Activated CD4-positive, alpha-beta T cell treated with anti-CD3 and anti-CD28 coated beads, Interleukin-2, Interleukin-6, amounts not matched to agents 100 ng/mL and 50 ng/mL, durations not matched to agents 16 hours and 8 hours (primary cell): ENCODE results near the gene ANAPC13.
A peak's percentile ranks its signal among the peaks of the same experiment; 100 is the strongest.

Experiments
- DNase-seq: peaks from one replicate; pipeline ENCODE4 v3.0.0-alpha.2; 2020

The ANAPC13 gene

GRCh38 chr3:134485718-134486576 is at the start of gene ANAPC13, which contains the start of gene CEP63:
Gene ANAPC13, minus strand, starts transcription at chr3:134485985. Its CDS starts 3,081 bp downstream, at chr3:134482904.
Gene CEP63, plus strand, starts transcription at chr3:134486057. Its CDS starts 9,264 bp downstream, at chr3:134495321.
- DNase-seq = peak; percentile 96

- DNase-seq = no peak
These were observed 49.6 kb upstream of the ANAPC13 start for GRCh38 chr3:134535186-134535970.

- no peak for DNase-seq
These were observed 47.7 kb upstream of the ANAPC13 start for GRCh38 chr3:134533493-134533892.

- DNase-seq = no peak
These were observed 41.9 kb upstream of the ANAPC13 start for GRCh38 chr3:134527538-134528186.

GRCh38 chr3:134527037-134527436 is 41.3 kb upstream of the ANAPC13 start:
- DNase-seq = no peak

GRCh38 chr3:134526319-134526718 is 40.5 kb upstream of the ANAPC13 start:
- DNase-seq = no peak

GRCh38 chr3:134525293-134525692 is 39.5 kb upstream of the ANAPC13 start:
- DNase-seq = no peak

GRCh38 chr3:134522541-134522940 is 36.8 kb upstream of the ANAPC13 start:
- no peak for DNase-seq

GRCh38 chr3:134517791-134518190 is 32.0 kb upstream of the ANAPC13 start:
- DNase-seq = no peak

- DNase-seq = no peak
These were observed 31.1 kb upstream of the ANAPC13 start for GRCh38 chr3:134516905-134517304.

GRCh38 chr3:134511500-134511899 is 25.7 kb upstream of the ANAPC13 start:
- no peak for DNase-seq

GRCh38 chr3:134505485-134505884 is 19.7 kb upstream of the ANAPC13 start:
- DNase-seq = no peak

- DNase-seq = no peak
These were observed 18.3 kb upstream of the ANAPC13 start for GRCh38 chr3:134504132-134504531.

GRCh38 chr3:134503266-134503665 is 17.5 kb upstream of the ANAPC13 start:
- DNase-seq = no peak

GRCh38 chr3:134496471-134497071 is 10.8 kb upstream of the ANAPC13 start:
- DNase-seq = peak; percentile 47

GRCh38 chr3:134495980-134496379 is 10.2 kb upstream of the ANAPC13 start:
- DNase-seq = no peak

- DNase-seq = no peak
These were observed 8.7 kb upstream of the ANAPC13 start for GRCh38 chr3:134494495-134494894.

GRCh38 chr3:134487406-134487805 is 1.6 kb upstream of the ANAPC13 start:
- DNase-seq = peak; percentile 17

- DNase-seq = peak; percentile 32
These were observed 824 bp upstream of the ANAPC13 start for GRCh38 chr3:134486577-134487041.

GRCh38 chr3:134485075-134485717 is 589 bp downstream of the ANAPC13 start:
- no peak for DNase-seq

GRCh38 chr3:134483195-134483900 is 2.4 kb downstream of the ANAPC13 start:
- DNase-seq = no peak

GRCh38 chr3:134482622-134483021 is 3.2 kb downstream of the ANAPC13 start:
- DNase-seq = no peak
